SH-SY5Y (cell line): ENCODE results near the gene CEACAM16.

Source experiments
- GATA2 ChIP-seq: IDR thresholded peaks from 2 replicates; pipeline ENCODE4 v1.6.1; 2011; ENCODE audit warnings: mild to moderate bottlenecking, low read depth, low read length
- GATA3 ChIP-seq: IDR thresholded peaks from 2 replicates; pipeline ENCODE4 v1.6.1; 2011; ENCODE audit warnings: low read depth, mild to moderate bottlenecking, low read length, moderate library complexity

DNA sequence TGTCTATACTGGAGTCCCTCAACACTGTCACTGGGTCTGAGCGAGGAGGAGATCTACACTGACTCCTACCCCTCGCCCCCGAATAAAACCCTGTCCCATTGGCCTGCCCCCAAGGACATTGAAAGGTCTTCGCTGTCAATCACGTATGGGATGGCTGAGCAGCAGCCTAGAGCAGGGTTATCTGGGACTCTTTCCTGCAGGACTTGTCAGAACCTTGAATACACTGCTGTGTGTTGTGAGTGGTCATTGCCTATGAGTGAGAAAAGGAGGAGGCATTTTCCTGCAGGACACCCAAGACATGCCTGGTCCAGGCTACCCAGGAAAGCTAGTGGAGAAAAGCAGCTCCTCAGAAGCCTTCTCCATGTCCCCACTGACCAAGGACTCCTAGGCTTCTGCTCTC is 45.6 kb upstream of the CEACAM16 start:
- TF ChIP-seq GATA2 (no peak), GATA3 (no peak)
